IMR-90 (cell line): ENCODE data around the gene FRS3. TPM values are rescaled to one million over a fixed set of nuclear protein-coding genes. Genes with fewer than 3 reads are reported as not detected.

Source experiments
- ATAC-seq: fragments of 200-7000 bp; cut with Tn5 transposase; 2 replicates; pipeline ENCODE4 v1.9.1; 2020; ENCODE audit warnings: low read depth, mild to moderate bottlenecking, moderate library complexity
- BruUV-seq: library from RNA; stranded (reverse); fragments of 400-500 nt; replicated peaks from 2 replicates; lab custom pipeline; 2021; lab: Mats Ljungman, UMichigan
- CTCF ChIA-PET: fragments of 300-600 bp; formaldehyde crosslinking; extraction: SDS; loops from one replicate; lab custom pipeline; 2021; ENCODE audit warnings: antibody characterized with exemption; lab: Yijun Ruan, JAX
- POLR2A ChIA-PET: fragments of 300-600 bp; sonication (Branson Sonifier 250); formaldehyde crosslinking; loops from one replicate; lab custom pipeline; 2022; ENCODE audit warnings: antibody characterized with exemption; ENCODE audit not compliant: unreplicated experiment; lab: Charles Lee
- DNase-seq: peaks from one replicate; pipeline ENCODE4 v3.0.0; 2013
- H2AFZ ChIP-seq: replicated peaks from 2 replicates; pipeline ENCODE3; 2013; ENCODE audit warnings: low read length, mild to moderate bottlenecking; ENCODE audit not compliant: poor library complexity
- H2AK5ac ChIP-seq: 2 replicates; pipeline ENCODE4 v1.6.1; 2013; ENCODE audit warnings: low read depth, low read length, inconsistent platforms
- H2AK9ac ChIP-seq: replicated peaks from 2 replicates; pipeline ENCODE3; 2013; ENCODE audit warnings: mild to moderate bottlenecking, low read depth, low read length, moderate library complexity; ENCODE audit not compliant: poor library complexity
- H2BK120ac ChIP-seq: 2 replicates; pipeline ENCODE4 v1.6.1; 2013; ENCODE audit warnings: low read depth, low read length, inconsistent platforms
- H2BK15ac ChIP-seq: 3 replicates; pipeline ENCODE4 v1.6.1; 2013; ENCODE audit warnings: low read depth, low read length, inconsistent platforms
- H2BK20ac ChIP-seq: 2 replicates; pipeline ENCODE4 v1.6.1; 2013; ENCODE audit warnings: low read depth, mild to moderate bottlenecking, inconsistent platforms, low read length, moderate library complexity
- H2BK5ac ChIP-seq: 2 replicates; pipeline ENCODE4 v1.6.1; 2013; ENCODE audit warnings: mild to moderate bottlenecking, low read depth, low read length, inconsistent platforms; ENCODE audit not compliant: poor library complexity, severe bottlenecking
- H3K14ac ChIP-seq: replicated peaks from 2 replicates; pipeline ENCODE4 v1.6.1; 2013; ENCODE audit warnings: low read depth, low read length, inconsistent platforms
- H3K18ac ChIP-seq: 2 replicates; pipeline ENCODE4 v1.6.1; 2013; ENCODE audit warnings: low read depth, low read length, control low read depth
- H3K23ac ChIP-seq: 2 replicates; pipeline ENCODE4 v1.6.1; 2013; ENCODE audit warnings: low read depth, low read length, inconsistent platforms
- H3K27ac ChIP-seq: 2 replicates; pipeline ENCODE4 v1.5.1; 2013; ENCODE audit warnings: mild to moderate bottlenecking, control low read depth, low read length; ENCODE audit not compliant: insufficient read depth
- H3K27me3 ChIP-seq: 2 replicates; pipeline ENCODE4 v1.6.1; 2013; ENCODE audit warnings: low read length; ENCODE audit not compliant: control insufficient read depth, insufficient read depth
- H3K36me3 ChIP-seq: 2 replicates; pipeline ENCODE4 v1.6.1; 2013; ENCODE audit warnings: low read length, mixed read lengths; ENCODE audit not compliant: control insufficient read depth, insufficient read depth
- H3K4ac ChIP-seq: 2 replicates; pipeline ENCODE4 v1.6.1; 2013; ENCODE audit warnings: low read depth, low read length, inconsistent platforms
- H3K4me1 ChIP-seq: 2 replicates; pipeline ENCODE4 v1.6.1; 2013; ENCODE audit warnings: low read length, mixed read lengths; ENCODE audit not compliant: control insufficient read depth, insufficient read depth
- H3K4me2 ChIP-seq: 2 replicates; pipeline ENCODE4 v1.6.1; 2013; ENCODE audit warnings: low read depth, mild to moderate bottlenecking, control low read depth, low read length, moderate library complexity
- H3K4me3 ChIP-seq: 2 replicates; pipeline ENCODE4 v1.5.1; 2013; ENCODE audit warnings: low read depth, mild to moderate bottlenecking, control low read depth, low read length, moderate library complexity; ENCODE audit not compliant: insufficient read depth
- H3K56ac ChIP-seq: 2 replicates; pipeline ENCODE4 v1.6.1; 2013; ENCODE audit warnings: low read length, inconsistent platforms; ENCODE audit not compliant: insufficient read depth; ENCODE audit errors: extremely low read depth
- H3K79me1 ChIP-seq, 2 experiments: 2 replicates each; pipeline ENCODE4 v1.6.1; 2013; ENCODE audit warnings: low read length in 2 of 2, inconsistent platforms in 1 of 2, low read depth in 1 of 2
- H3K9ac ChIP-seq: 2 replicates; pipeline ENCODE4 v1.6.1; 2013; ENCODE audit warnings: low read depth, low read length, control low read depth
- H3K9me1 ChIP-seq: 2 replicates; pipeline ENCODE4 v1.6.1; 2013; ENCODE audit warnings: low read length, inconsistent platforms; ENCODE audit not compliant: insufficient read depth
- H3K9me3 ChIP-seq: 2 replicates; pipeline ENCODE4 v1.6.1; 2013; ENCODE audit warnings: low read length; ENCODE audit not compliant: control insufficient read depth, insufficient read depth
- H4K20me1 ChIP-seq: 2 replicates; pipeline ENCODE4 v1.6.1; 2013; ENCODE audit warnings: low read length, inconsistent platforms; ENCODE audit not compliant: insufficient read depth
- H4K5ac ChIP-seq: 2 replicates; pipeline ENCODE4 v1.6.1; 2013; ENCODE audit warnings: mild to moderate bottlenecking, low read depth, low read length, control low read depth
- H4K8ac ChIP-seq, 2 experiments: 2 replicates each; pipeline ENCODE4 v1.6.1; 2013; ENCODE audit warnings: low read depth in 2 of 2, low read length in 2 of 2, control low read depth in 1 of 2, inconsistent platforms in 1 of 2
- H4K91ac ChIP-seq: 2 replicates; pipeline ENCODE4 v1.6.1; 2013; ENCODE audit warnings: low read depth, low read length, inconsistent platforms; ENCODE audit not compliant: insufficient read depth
- BHLHE40 ChIP-seq: fragments of 150-350 bp; IDR thresholded peaks from 2 replicates; pipeline ENCODE4 v1.6.1; 2016; ENCODE audit warnings: mild to moderate bottlenecking, low read depth, low read length
- CEBPB ChIP-seq: IDR thresholded peaks from 2 replicates; pipeline ENCODE4 v1.6.1; 2012; ENCODE audit warnings: low read depth, low read length, improper control_type of control experiment
- CHD1 ChIP-seq: IDR thresholded peaks from 2 replicates; pipeline ENCODE4 v1.6.1; 2012; ENCODE audit warnings: low read depth, low read length, improper control_type of control experiment
- ELK1 ChIP-seq: fragments of 150-350 bp; IDR thresholded peaks from 2 replicates; pipeline ENCODE4 v1.6.1; 2016; ENCODE audit warnings: low read depth, mild to moderate bottlenecking, low read length, moderate library complexity, borderline replicate concordance
- FOS ChIP-seq: fragments of 150-350 bp; IDR thresholded peaks from 2 replicates; pipeline ENCODE4 v1.6.1; 2016; ENCODE audit warnings: low read depth, low read length
- MXI1 ChIP-seq: IDR thresholded peaks from 2 replicates; pipeline ENCODE4 v1.6.1; 2012; ENCODE audit warnings: low read depth, mild to moderate bottlenecking, low read length, moderate library complexity, borderline replicate concordance
- POLR2A ChIP-seq: IDR thresholded peaks from 2 replicates; pipeline ENCODE4 v1.6.1; 2012; ENCODE audit warnings: mild to moderate bottlenecking, low read depth, low read length
- RCOR1 ChIP-seq: IDR thresholded peaks from 2 replicates; pipeline ENCODE4 v1.6.1; 2012; ENCODE audit warnings: mild to moderate bottlenecking, low read length, improper control_type of control experiment; ENCODE audit not compliant: insufficient replicate concordance
- RFX5 ChIP-seq: IDR thresholded peaks from 2 replicates; pipeline ENCODE4 v1.8.0; 2012; ENCODE audit warnings: low read depth, mild to moderate bottlenecking, low read length, moderate library complexity
- SMC3 ChIP-seq: fragments of 150-350 bp; IDR thresholded peaks from 2 replicates; pipeline ENCODE4 v1.6.1; 2016; ENCODE audit warnings: low read depth, mild to moderate bottlenecking, antibody characterized with exemption, low read length, moderate library complexity
- WGBS, 2 experiments: methylation state at CpG; one replicate each; pipeline versions ENCODE4 v1.1.5 to v1.1.7; 2013; ENCODE audit warnings: missing lambda C conversion rate in 2 of 2; ENCODE audit not compliant: insufficient read length in 1 of 2; ENCODE audit errors: extremely low coverage in 2 of 2; 5-methylcytosine and 5-hydroxymethylcytosine counted together
- dilution Hi-C: fragments of 300-500 bp; cut with HindIII; formaldehyde crosslinking; loops from one replicate; pipeline ENCODE4 v1.14.3; 2018; ENCODE audit warnings: low sequenced_read_pairs; ENCODE audit not compliant: unreplicated experiment
- in situ Hi-C: fragments of 300-500 bp; cut with MboI; formaldehyde crosslinking; loops from 3 replicates; pipeline ENCODE4 v1.14.3; 2019; ENCODE audit warnings: low sequenced_read_pairs, inconsistent platforms, mixed read lengths
- intact Hi-C: fragments of 100-400 bp; cut with micrococcal nuclease; formaldehyde crosslinking; loops from 2 replicates; pipeline ENCODE4 v1.10.0; 2022
- polyA plus RNA-seq, 3 experiments: library from polyadenylated mRNA; depleted of rRNA; stranded (reverse); fragments of >200 nt; gene quantifications; 2 replicates each; pipeline ENCODE4 v1.2.3, GENCODE V29; 2012; ENCODE audit warnings: low replicate concordance in 1 of 3
- total RNA-seq: library from RNA; depleted of rRNA; stranded (reverse); fragments of >200 nt; gene quantifications from 2 replicates; pipeline ENCODE4 v1.2.3, GENCODE V29; 2012
- TF ChIP-seq, protein P1 (sequence below): conservative IDR thresholded peaks from 2 replicates; pipeline ENCODE4 v1.5.1; 2012; ENCODE audit warnings: mild to moderate bottlenecking, low read depth, low read length, improper control_type of control experiment

The FRS3 gene
- total and polyA plus RNA-seq, 2 of the 4 experiments (the other 2 are of a cell fraction), result 0.54 to 3.8 TPM

DNA sequence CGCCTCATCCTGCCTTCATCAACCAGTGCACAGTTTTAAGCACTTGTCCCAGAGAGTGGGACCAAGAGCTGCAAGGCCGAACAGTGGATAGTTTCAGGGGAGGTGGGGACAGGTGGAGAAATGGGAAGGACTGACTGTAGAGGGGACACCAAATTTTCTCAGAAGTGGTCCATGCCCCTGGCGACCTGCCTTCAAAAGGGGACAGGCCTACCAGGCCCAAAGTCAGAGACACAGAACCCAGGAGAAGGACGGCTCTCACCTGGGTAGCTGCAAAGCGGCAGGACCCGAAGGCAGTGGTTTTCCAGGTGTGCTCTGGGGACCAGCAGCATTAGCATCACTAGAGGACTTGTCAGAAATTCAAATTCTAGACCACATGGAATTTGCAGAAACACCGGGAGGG, 50.1 kb downstream of the FRS3 start:
- in situ Hi-C loops (no loop called here), intact Hi-C loops (no loop called here), dilution Hi-C loops (no loop called here)
- Histone ChIP-seq H2BK15ac (no peak overlapping the region), H4K20me1 (no peaks in the 10 kb centered on the region), H3K4me1 (peaks cover 20% of the 10 kb centered on the region), H3K18ac (no peak overlapping the region), H3K36me3 (no peaks in the 10 kb centered on the region), H3K27ac (no peak overlapping the region), H2BK5ac (no peak overlapping the region), H3K14ac (no peak overlapping the region), H3K56ac (no peak overlapping the region), H4K5ac (no peak overlapping the region), H4K91ac (no peak overlapping the region), H3K9me3 (no peaks in the 10 kb centered on the region), H3K27me3 (no peaks in the 10 kb centered on the region), H3K9me1 (peaks cover 9% of the 10 kb centered on the region; the same call in 1 of the 2 replicates), H3K23ac (no peak overlapping the region), H3K4me2 (no peak overlapping the region), H3K79me1 (peaks cover 6 to 23% of the 10 kb centered on the region in 2 experiments; a peak in 2 of 4 replicates), H3K4me3 (no peak overlapping the region), H3K4ac (no peak overlapping the region), H2AFZ (no peak overlapping the region), H4K8ac (no peak overlapping the region), H2AK5ac (no peak overlapping the region; the same call in none of the 2 replicates), H2BK120ac (no peak overlapping the region), H2AK9ac (no peak overlapping the region), H3K9ac (no peak overlapping the region), H2BK20ac (no peak overlapping the region)
- 70% methylated on average over 2 of the region's 7 CpGs; no CpG with 5 or more reads in 1 of the 2 experiments for WGBS, 2 experiments
- ChIA-PET CTCF (no interaction called here), POLR2A (no interaction called here)
- BruUV-seq, result no TSS peak
- TF ChIP-seq, protein P1, sequence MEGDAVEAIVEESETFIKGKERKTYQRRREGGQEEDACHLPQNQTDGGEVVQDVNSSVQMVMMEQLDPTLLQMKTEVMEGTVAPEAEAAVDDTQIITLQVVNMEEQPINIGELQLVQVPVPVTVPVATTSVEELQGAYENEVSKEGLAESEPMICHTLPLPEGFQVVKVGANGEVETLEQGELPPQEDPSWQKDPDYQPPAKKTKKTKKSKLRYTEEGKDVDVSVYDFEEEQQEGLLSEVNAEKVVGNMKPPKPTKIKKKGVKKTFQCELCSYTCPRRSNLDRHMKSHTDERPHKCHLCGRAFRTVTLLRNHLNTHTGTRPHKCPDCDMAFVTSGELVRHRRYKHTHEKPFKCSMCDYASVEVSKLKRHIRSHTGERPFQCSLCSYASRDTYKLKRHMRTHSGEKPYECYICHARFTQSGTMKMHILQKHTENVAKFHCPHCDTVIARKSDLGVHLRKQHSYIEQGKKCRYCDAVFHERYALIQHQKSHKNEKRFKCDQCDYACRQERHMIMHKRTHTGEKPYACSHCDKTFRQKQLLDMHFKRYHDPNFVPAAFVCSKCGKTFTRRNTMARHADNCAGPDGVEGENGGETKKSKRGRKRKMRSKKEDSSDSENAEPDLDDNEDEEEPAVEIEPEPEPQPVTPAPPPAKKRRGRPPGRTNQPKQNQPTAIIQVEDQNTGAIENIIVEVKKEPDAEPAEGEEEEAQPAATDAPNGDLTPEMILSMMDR, result no peak
- TF ChIP-seq POLR2A, result no peak
- TF ChIP-seq FOS, result no peak
- no peak for TF ChIP-seq RFX5
- no peak for TF ChIP-seq CEBPB
- no peak for TF ChIP-seq RCOR1
- no peak for TF ChIP-seq MXI1
- no peak for TF ChIP-seq BHLHE40
- no peak for TF ChIP-seq SMC3
- no peak for TF ChIP-seq CHD1
- no peak for TF ChIP-seq ELK1
- ATAC-seq (no peak), DNase-seq (no peak)
